SK-N-SH treated with all-trans-retinoic acid at 6 μM for 48 hours (cell line): ENCODE measurements around the gene FNDC3B.

ENCODE experiments used
- CREB5 ChIP-seq: fragments of 250-450 bp; sonication (Bioruptor Pico); IDR thresholded peaks from 2 replicates; pipeline ENCODE4 v1.5.1; 2020; ENCODE audit warnings: low read depth, mild to moderate bottlenecking, moderate library complexity
- CSRNP3 ChIP-seq: fragments of 250-450 bp; sonication (Bioruptor Pico); IDR thresholded peaks from 2 replicates; pipeline ENCODE4 v1.5.1; 2021; ENCODE audit warnings: mild to moderate bottlenecking, moderate library complexity
- ESRRG ChIP-seq: fragments of 250-450 bp; sonication (Bioruptor Pico); IDR thresholded peaks from 2 replicates; pipeline ENCODE4 v1.6.1; 2021; ENCODE audit warnings: mild to moderate bottlenecking
- GLIS3 ChIP-seq: fragments of 250-450 bp; sonication (Bioruptor Pico); IDR thresholded peaks from 2 replicates; pipeline ENCODE4 v1.5.0; 2020; ENCODE audit warnings: mild to moderate bottlenecking, moderate library complexity
- OSR1 ChIP-seq: fragments of 250-450 bp; sonication (Bioruptor Pico); IDR thresholded peaks from 2 replicates; pipeline ENCODE4 v1.8.0; 2022; ENCODE audit warnings: moderate library complexity, mild to moderate bottlenecking, inconsistent platforms
- SNAI2 ChIP-seq: fragments of 250-450 bp; sonication (Bioruptor Pico); IDR thresholded peaks from 2 replicates; pipeline ENCODE4 v1.5.0; 2020; ENCODE audit warnings: mild to moderate bottlenecking, moderate library complexity
- TSHZ2 ChIP-seq: fragments of 250-450 bp; sonication (Bioruptor Pico); IDR thresholded peaks from 2 replicates; pipeline ENCODE4 v1.5.0; 2020; ENCODE audit warnings: mild to moderate bottlenecking, moderate library complexity

- TF ChIP-seq ESRRG = no peak
- no peak for TF ChIP-seq GLIS3
- no peak for TF ChIP-seq CSRNP3 (CRISPR knock-in tag)
- TF ChIP-seq TSHZ2 (CRISPR knock-in tag) = no peak
- TF ChIP-seq CREB5 (CRISPR knock-in tag) = no peak
- no peak for TF ChIP-seq SNAI2 (CRISPR knock-in tag)
- TF ChIP-seq OSR1 (CRISPR knock-in tag) = no peak
These were observed 368.5 kb downstream of the FNDC3B start for GRCh38 chr3:172407872-172408271.
